GM13976 (cell line): Measurements from ENCODE around the gene EAF1.
"Not testable (repeated sequence)": the region's sequence is repeated elsewhere in the genome, so short reads cannot be mapped to it uniquely, and the experiment has no call there.

Source experiments
- DNase-seq: peaks from one replicate; pipeline ENCODE4 v3.0.0; 2012; ENCODE audit warnings: low spot score
- in situ Hi-C: fragments of 300-500 bp; cut with MboI; formaldehyde crosslinking; loops from one replicate; pipeline ENCODE4 v1.12.0; 2022; ENCODE audit warnings: low sequenced_read_pairs, mixed read lengths, inconsistent platforms; ENCODE audit not compliant: unreplicated experiment
- TF ChIP-seq, protein P1 (sequence below): IDR thresholded peaks from 2 replicates; pipeline ENCODE4 v1.5.1; 2012; ENCODE audit warnings: borderline replicate concordance, mild to moderate bottlenecking; ENCODE audit not compliant: insufficient read depth; ENCODE audit errors: extremely low read depth, missing control alignments, control extremely low read depth

EAF1 gene

DNA sequence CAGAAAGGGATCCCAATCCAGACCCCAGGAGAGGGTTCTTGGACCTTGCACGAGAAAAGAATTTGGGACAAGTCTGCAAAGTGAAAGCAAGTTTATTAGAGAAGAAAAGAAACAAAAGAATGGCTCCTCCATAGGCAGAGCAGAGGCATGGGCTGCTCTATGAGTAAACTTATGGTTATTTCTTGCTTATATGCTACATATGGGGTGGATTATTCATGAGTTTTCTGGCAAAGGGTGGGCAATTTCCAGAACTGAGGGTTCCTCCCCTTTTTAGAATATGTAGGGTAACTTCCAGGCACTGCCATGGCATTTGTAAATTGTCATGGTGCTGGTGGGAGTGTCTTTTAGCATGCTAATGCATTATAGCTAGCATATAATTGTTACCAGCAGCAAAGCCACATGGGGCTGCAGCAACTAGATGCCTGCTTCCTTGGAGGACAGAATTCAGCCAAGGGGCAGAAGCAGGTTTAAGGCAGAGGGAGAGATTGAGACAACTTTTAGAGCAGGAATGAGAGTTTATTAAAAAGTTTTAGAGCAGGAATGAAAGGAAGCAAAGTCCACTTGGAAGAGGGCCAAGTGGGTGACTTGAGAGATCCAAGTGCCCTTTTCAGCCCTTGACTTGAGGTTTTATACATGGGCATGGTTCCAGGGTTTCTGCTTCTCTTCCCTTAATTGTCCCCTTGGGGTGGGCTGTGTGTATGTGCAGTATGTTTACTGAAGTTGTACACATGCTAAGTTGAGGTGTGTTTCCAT lies 41.3 kb upstream of the EAF1 start:
- in situ Hi-C loops: loop anchor here (10.0 kb wide), 1 partner anchor 271 kb away; no protein-coding TSS in a partner anchor
- DNase-seq: no peak
- TF ChIP-seq, protein P1, sequence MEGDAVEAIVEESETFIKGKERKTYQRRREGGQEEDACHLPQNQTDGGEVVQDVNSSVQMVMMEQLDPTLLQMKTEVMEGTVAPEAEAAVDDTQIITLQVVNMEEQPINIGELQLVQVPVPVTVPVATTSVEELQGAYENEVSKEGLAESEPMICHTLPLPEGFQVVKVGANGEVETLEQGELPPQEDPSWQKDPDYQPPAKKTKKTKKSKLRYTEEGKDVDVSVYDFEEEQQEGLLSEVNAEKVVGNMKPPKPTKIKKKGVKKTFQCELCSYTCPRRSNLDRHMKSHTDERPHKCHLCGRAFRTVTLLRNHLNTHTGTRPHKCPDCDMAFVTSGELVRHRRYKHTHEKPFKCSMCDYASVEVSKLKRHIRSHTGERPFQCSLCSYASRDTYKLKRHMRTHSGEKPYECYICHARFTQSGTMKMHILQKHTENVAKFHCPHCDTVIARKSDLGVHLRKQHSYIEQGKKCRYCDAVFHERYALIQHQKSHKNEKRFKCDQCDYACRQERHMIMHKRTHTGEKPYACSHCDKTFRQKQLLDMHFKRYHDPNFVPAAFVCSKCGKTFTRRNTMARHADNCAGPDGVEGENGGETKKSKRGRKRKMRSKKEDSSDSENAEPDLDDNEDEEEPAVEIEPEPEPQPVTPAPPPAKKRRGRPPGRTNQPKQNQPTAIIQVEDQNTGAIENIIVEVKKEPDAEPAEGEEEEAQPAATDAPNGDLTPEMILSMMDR: no peak

- not testable (repeated sequence) for DNase-seq
- in situ Hi-C loops: loop anchor here (10.0 kb wide), 1 partner anchor 272 kb away; no protein-coding TSS in a partner anchor
These were observed 40.8 kb upstream of the EAF1 start for GRCh38 chr3:15386654-15386955.

DNA sequence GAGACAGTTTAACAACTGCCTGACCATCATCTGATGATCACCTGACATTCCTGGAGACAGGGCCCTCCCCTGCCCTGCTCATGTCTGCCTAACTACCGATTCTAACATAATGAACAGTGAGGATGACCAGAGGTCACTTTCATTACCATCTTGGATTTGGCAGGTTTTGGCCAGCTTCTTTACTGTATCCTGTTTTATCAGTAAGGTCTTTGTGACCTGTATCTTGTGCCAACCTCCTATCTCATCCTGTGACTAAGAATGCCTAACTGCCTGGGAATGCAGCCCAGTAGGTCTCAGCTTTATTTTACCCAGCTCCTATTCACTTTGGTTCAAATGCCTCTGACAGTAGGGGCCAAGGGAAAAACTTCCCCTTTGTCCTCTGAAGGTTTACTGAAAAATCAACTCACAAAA lies 40.2 kb upstream of the EAF1 start:
- TF ChIP-seq, protein P1: no peak
- no peak for DNase-seq
- in situ Hi-C loops: loop anchor here (10.0 kb wide), 1 partner anchor 272 kb away; no protein-coding TSS in a partner anchor

DNA sequence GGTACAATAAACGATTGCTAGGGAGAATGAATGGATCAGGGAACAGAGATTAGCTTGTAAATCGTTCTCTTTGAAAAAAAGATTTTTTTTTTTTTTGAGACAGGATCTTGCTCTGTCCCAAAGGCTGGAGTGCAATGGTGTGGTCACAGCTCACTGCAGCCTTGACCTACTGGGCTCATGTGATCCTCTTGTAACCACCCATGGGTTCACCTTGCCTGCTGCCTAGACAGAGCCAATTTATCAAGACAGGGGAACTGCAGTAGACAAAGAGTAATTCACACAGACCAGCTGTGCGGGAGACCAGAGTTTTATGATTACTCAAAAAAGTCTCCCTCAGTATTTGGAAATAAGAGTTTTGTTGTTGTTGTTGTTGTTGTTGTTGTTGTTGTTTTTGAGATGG lies 39.7 kb upstream of the EAF1 start:
- in situ Hi-C loops: loop anchor here (10.0 kb wide), 1 partner anchor 273 kb away; no protein-coding TSS in a partner anchor
- TF ChIP-seq, protein P1: no peak
- no peak for DNase-seq

- in situ Hi-C loops: loop anchor here (10.0 kb wide), 1 partner anchor 274 kb away; no protein-coding TSS in a partner anchor
These were observed 39.1 kb upstream of the EAF1 start for GRCh38 chr3:15388335-15388734.

GRCh38 chr3:15390460-15390859 lies 36.9 kb upstream of the EAF1 start:
- DNase-seq: no peak
- TF ChIP-seq, protein P1: no peak
- in situ Hi-C loops: no loop called here

More at GRCh38 chr3:15388335-15388734, 39.1 kb upstream of the EAF1 start:
- DNase-seq: not testable (repeated sequence)

DNA sequence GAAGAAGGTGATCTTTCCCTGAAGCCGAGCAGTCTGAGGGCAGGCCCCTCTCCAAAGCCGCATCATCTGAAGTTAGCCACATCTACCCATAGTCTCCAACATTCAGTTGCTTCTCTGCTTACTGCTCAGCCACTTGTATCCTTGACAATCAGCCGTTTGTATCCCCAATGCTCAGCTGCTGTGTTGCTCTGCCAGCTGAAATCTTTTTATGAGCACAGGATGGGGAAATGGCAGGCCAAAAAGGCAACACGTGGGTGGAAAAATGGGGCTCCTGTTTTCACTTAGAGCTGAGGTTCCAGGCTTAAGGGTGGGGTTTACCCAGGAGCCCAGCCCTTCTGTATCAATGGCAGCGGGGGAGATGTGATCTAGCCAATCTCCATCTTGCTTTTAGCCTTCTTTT lies 36.4 kb upstream of the EAF1 start:
- DNase-seq: no peak
- TF ChIP-seq, protein P1: no peak
- in situ Hi-C loops: no loop called here

DNA sequence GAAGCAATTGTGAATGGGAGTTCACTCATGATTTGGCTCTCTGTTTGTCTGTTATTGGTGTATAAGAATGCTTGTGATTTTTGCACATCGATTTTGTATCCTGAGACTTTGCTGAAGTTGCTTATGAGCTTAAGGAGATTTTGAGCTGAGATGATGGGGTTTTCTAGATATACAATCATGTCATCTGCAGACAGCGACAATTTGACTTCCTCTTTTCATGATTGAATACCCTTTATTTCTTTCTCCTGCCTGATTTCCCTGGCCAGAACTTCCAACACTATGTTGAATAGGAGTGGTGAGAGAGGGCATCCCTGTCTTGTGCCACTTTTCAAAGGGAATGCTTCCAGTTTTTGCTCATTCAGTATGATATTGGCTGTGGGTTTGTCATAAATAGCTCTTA lies 34.1 kb upstream of the EAF1 start:
- DNase-seq, in situ Hi-C loops: not testable (repeated sequence)
